GM12875 (cell line): Measurements from ENCODE around the gene CELF5.
"Not testable (repeated sequence)": the region's sequence is repeated elsewhere in the genome, so short reads cannot be mapped to it uniquely, and the experiment has no call there.

Source experiments
- H3K4me3 ChIP-seq: one replicate; pipeline ENCODE4 v1.5.1; 2011; ENCODE audit warnings: low read depth, low read length, control low read depth
- TF ChIP-seq, protein P1 (sequence below): IDR thresholded peaks from 2 replicates; pipeline ENCODE4 v1.5.1; 2011; ENCODE audit warnings: low read depth, mild to moderate bottlenecking, control low read depth, inconsistent platforms, low read length, moderate library complexity, borderline replicate concordance; ENCODE audit not compliant: insufficient read depth

The CELF5 gene

DNA sequence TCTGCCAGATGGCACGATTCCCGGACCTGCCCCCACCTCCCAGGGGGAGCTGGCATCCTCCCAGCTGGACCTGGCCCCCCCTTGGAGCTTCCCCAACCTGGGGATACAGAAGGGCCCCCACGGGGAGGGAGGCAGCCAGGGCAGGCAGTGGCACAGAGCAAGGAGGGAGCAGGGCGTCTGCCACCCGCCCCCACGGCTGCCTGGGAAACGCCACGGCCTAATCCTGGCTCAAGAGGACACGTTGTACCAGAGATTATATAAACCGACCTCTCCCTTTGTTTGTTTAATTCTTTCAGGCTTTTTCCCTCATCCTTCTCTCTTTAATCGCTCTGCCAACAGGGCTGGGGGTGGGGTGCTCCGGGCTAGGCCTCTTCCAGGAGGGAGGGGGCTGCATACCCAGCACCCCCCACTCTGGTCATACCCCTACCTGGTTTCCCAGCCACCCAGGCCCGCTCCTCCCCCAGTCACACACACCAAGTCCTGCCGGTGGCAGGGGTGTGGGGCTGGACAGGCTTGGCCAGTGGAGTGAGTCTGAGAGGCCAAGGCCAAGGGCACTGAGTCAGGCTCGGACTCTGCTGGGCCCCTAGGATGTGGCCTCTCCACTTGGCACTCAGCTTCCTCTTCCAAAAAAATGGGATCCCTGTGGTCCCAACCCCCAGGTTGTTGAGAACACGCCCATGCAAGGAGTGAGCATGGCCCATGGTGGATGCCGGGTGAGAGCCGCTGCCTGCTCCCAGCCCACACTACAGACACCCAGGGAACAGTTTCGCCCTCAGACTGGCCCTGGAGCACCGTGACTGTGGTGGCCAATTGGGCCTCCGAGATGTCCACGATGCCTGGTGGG is 112.4 kb downstream of the CELF5 start:
- H3K4me3 ChIP-seq, result no peak overlapping the region
- TF ChIP-seq, protein P1, sequence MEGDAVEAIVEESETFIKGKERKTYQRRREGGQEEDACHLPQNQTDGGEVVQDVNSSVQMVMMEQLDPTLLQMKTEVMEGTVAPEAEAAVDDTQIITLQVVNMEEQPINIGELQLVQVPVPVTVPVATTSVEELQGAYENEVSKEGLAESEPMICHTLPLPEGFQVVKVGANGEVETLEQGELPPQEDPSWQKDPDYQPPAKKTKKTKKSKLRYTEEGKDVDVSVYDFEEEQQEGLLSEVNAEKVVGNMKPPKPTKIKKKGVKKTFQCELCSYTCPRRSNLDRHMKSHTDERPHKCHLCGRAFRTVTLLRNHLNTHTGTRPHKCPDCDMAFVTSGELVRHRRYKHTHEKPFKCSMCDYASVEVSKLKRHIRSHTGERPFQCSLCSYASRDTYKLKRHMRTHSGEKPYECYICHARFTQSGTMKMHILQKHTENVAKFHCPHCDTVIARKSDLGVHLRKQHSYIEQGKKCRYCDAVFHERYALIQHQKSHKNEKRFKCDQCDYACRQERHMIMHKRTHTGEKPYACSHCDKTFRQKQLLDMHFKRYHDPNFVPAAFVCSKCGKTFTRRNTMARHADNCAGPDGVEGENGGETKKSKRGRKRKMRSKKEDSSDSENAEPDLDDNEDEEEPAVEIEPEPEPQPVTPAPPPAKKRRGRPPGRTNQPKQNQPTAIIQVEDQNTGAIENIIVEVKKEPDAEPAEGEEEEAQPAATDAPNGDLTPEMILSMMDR, result no peak

DNA sequence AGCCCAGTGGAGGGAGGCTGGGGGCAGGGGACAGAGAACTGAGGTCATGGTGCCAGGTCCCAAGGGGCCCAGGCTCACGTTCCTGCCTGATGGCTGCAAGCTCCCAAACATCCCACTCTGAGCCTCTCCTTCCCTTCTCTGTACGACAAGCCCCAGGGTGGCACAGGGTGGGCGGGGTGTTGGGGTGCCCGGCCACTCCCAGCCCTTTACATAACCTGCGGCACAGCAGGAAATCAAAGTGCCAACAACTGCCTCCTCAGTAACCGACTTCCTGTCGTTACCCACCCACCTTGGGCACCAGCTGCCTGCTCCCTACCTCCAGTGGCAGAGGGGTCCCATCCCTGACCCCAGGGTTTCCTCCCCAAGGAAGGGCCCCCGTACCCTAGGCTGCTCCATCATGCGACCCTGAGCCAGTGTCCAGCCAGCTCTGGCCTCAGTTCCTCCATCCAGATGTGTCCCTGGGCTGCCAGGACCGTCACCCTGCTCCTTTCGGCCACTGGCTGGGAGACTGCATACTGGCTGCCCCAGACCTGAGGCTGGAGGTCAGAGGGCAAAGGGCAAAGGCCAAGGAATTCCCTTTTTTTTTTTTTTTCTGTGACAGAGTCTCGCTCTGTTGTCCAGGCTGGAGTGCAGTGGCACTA is 114.2 kb downstream of the CELF5 start:
- H3K4me3 ChIP-seq, result no peak overlapping the region
- TF ChIP-seq, protein P1, result no peak

DNA sequence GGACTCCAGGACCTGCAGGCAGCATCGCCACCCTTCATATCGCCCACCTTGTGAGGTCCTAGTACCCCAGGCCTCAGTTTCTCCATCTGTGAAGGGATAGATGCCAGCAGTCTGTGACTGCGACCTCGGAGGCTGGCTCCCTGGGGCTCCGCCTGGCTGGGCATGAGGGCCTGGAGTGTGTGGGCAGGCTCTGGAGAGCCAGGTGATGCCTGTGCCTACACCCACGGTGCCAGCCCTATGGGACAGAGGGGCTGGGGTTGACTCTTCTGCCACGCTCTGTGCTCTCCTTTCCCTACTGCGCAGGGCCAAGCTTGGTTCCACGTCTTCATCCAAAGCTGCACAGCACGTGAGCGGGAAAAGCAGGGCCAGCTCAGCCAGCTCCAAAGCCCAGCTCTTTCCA is 115.9 kb downstream of the CELF5 start:
- no peak overlapping the region for H3K4me3 ChIP-seq
- TF ChIP-seq, protein P1, result no peak

DNA sequence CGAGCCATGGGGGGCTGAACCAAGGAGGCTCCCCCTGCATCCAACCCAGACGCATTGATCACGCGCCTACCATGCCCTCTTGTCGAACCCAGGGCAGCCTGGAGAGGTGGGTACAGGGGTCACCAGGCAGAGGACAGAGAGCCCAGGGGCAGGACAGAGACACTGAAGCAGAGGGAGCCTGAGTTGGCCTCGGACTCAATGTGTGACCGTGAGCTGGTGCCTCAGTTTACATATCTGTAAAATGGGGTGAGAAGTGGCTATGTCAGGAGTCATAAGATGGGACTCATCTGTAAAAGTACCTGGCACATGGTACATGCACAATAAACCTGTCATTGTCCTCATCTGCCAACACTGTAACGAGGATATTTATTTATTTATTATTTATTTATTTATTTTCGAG is 117.8 kb downstream of the CELF5 start:
- H3K4me3 ChIP-seq, result no peak overlapping the region
- TF ChIP-seq, protein P1, result no peak

DNA sequence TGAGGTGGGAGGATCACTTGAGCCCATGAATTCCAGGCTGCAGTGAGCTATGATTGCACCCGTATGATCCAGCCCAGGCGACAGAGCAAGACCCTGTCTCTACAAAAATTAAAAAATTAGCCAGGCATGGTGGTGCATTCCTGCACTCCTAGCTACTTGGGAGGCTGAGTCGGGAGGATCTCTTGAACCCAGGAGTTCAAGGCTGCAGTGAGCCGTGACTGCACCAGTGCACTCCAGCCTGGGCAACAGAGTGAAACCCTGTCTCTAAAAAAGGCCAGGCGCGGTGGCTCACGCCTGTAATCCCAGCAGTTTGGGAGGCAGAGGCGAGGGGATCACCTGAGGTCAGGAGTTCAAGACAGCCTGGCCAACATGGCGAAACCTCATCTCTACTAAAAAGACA is 118.5 kb downstream of the CELF5 start:
- H3K4me3 ChIP-seq, result not testable (repeated sequence)

DNA sequence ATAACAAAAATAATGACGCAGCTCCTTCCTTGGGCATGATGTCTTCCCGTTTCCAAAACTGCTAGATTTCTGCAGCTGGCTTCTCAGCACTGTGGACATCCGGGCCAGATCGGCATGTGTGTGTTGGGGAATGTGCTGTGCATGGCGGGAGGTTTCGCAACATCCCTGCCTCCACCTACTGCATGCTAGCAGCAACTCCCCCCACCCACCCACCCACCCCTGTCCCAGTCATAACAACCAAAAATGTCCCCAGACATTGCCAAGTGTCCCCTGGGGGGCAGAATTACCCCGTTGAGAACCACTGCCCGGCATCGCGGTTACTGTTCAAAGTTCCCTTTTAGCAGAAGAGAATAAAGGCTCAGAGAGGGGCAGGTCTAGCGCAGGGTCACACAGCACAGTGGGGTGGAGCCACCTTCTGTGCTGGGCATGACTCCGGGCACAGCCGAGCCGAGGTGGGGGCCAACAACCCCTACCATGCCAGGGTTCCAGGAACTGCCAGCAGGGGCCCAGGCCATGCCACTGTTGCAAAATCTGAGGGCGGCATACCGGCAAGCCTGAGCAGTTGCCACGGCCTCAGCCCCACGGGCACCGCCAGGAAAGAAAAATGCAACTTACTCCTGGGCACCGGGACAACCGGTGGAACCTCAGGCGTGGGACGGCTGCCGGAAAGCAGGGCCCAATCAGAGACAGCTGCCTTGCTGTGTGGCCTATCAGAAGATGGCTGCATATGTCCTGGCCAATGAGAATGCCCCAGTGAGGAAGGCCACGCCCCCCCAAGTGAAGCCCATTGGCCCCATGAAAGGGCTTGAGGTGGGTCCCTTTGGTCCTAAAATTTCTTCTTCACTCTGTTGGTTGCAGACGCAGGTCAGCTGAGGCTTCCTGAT is 119.4 kb downstream of the CELF5 start:
- H3K4me3 ChIP-seq, result no peak overlapping the region
- TF ChIP-seq, protein P1, result 0 out of 2 replicates have a peak, but pooled peaks have one; percentile 0
